ENCODE measurements around the gene DLGAP1. TPM values are rescaled to one million over a fixed set of nuclear protein-coding genes. Genes with fewer than 3 reads are reported as not detected.

DLGAP1 gene
- total and polyA plus RNA-seq, 2 experiments from 2014 or later = 3.1 to 6.5 TPM

GRCh38 chr18:4084382-4084900 lies 370.7 kb downstream of the DLGAP1 start:
- Histone ChIP-seq H2AFZ (no peak overlapping the region), H3K4me3 (no peak overlapping the region), H3K27me3 (no peaks in the 10 kb centered on the region), H3K9me2 (replicated peaks; ENCODE audit: insufficient read depth) (no peaks in the 10 kb centered on the region), H3K36me3 (replicated peaks; ENCODE audit: insufficient read depth, low read depth) (no peaks in the 10 kb centered on the region), H3K27ac (no peak overlapping the region), H3K4me2 (no peak overlapping the region), H3K79me2 (no peaks in the 10 kb centered on the region), H4K20me1 (ENCODE audit: insufficient read depth, poor library complexity, severe bottlenecking) (no peaks in the 10 kb centered on the region), H3K9me3 (ENCODE audit: low read depth) (no peaks in the 10 kb centered on the region), H3K4me1 (ENCODE audit: insufficient read depth) (no peaks in the 10 kb centered on the region)
- WGBS (ENCODE audit: low lambda C conversion rate, missing lambda C conversion rate) = 28% methylated on average over 3 of the region's 3 CpGs
- DNase-seq (ENCODE audit: low spot score) = no peak
- no peak for TF ChIP-seq EZH2phosphoT487 (IDR thresholded peaks at IDR 0.05; ENCODE audit: low read depth, severe bottlenecking, unreplicated experiment)

DNA sequence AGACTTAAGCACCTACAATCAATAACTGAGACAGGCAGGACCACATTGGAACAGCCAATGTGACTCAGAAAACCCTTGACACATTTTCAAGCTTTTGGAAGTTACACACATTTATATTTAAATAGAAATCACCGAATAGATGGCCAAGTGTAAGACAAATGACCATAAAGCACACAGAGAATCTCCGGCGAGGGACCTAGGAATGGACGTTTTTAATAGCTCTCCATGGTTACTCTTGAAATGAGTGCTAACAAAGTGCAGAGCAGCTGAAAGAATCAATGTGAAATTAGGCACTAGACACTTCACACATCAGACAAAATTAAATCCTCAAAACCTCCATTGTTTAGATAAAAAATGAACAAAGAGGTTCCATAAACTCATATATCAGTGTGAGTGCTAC lies 376.9 kb downstream of the DLGAP1 start:
- H3K79me2 ChIP-seq = no peaks in the 10 kb centered on the region
- no peaks in the 10 kb centered on the region for H4K20me1 ChIP-seq (ENCODE audit: insufficient read depth, poor library complexity, severe bottlenecking)
- no peak overlapping the region for H3K4me2 ChIP-seq
- H3K27ac ChIP-seq = no peak overlapping the region
- H3K9me2 ChIP-seq (replicated peaks; ENCODE audit: insufficient read depth) = no peaks in the 10 kb centered on the region
- no peak overlapping the region for H3K4me3 ChIP-seq
- no peaks in the 10 kb centered on the region for H3K4me1 ChIP-seq (ENCODE audit: insufficient read depth)
- H3K9me3 ChIP-seq (ENCODE audit: low read depth) = no peaks in the 10 kb centered on the region
- no peaks in the 10 kb centered on the region for H3K36me3 ChIP-seq (replicated peaks; ENCODE audit: insufficient read depth, low read depth)
- TF ChIP-seq EZH2phosphoT487 (IDR thresholded peaks at IDR 0.05; ENCODE audit: low read depth, severe bottlenecking, unreplicated experiment) (no peak), CTCF (IDR thresholded peaks at IDR 0.05; ENCODE audit: poor library complexity) (no peak), EZH2 (IDR thresholded peaks at IDR 0.05; ENCODE audit: borderline replicate concordance) (no peak)
- no peaks in the 10 kb centered on the region for H3K27me3 ChIP-seq
- no peak overlapping the region for H2AFZ ChIP-seq
- WGBS (ENCODE audit: low lambda C conversion rate, missing lambda C conversion rate) = 57% methylated on average over 4 of the region's 4 CpGs
- DNase-seq (ENCODE audit: low spot score) = no peak

DNA sequence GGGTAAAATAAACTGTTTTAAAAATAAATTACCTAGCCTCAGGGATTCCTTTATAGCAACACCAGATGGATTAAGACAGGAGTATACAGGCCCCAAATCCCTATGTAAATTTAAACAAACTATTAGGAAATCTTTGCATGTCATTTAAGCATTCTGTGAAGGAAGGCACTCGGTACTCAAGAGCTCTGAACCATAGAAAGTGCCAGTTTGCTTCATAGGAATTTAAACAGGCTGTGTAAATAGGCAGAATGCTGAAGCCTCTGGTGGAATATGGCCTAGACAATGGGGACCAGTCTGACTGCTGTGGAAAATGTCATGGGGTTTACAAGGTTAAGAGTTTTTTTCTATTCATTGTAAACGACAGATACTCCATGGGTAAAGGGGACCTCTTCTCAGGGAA lies 377.4 kb downstream of the DLGAP1 start:
- H3K4me2 ChIP-seq = no peak overlapping the region
- 44% methylated on average over 2 of the region's 2 CpGs for WGBS (ENCODE audit: low lambda C conversion rate, missing lambda C conversion rate)
- no peak for TF ChIP-seq EZH2phosphoT487 (IDR thresholded peaks at IDR 0.05; ENCODE audit: low read depth, severe bottlenecking, unreplicated experiment)
- TF ChIP-seq EZH2 (IDR thresholded peaks at IDR 0.05; ENCODE audit: borderline replicate concordance) = no peak
- TF ChIP-seq CTCF (IDR thresholded peaks at IDR 0.05; ENCODE audit: poor library complexity) = no peak
- no peak for DNase-seq (ENCODE audit: low spot score)
- no peaks in the 10 kb centered on the region for H3K79me2 ChIP-seq
- no peaks in the 10 kb centered on the region for H3K27me3 ChIP-seq
- no peaks in the 10 kb centered on the region for H3K36me3 ChIP-seq (replicated peaks; ENCODE audit: insufficient read depth, low read depth)
- no peaks in the 10 kb centered on the region for H3K9me3 ChIP-seq (ENCODE audit: low read depth)
- H3K4me1 ChIP-seq (ENCODE audit: insufficient read depth) = no peaks in the 10 kb centered on the region
- H4K20me1 ChIP-seq (ENCODE audit: insufficient read depth, poor library complexity, severe bottlenecking) = no peaks in the 10 kb centered on the region
- no peaks in the 10 kb centered on the region for H3K9me2 ChIP-seq (replicated peaks; ENCODE audit: insufficient read depth)
- no peak overlapping the region for H3K4me3 ChIP-seq
- no peak overlapping the region for H2AFZ ChIP-seq
- H3K27ac ChIP-seq = no peak overlapping the region

DNA sequence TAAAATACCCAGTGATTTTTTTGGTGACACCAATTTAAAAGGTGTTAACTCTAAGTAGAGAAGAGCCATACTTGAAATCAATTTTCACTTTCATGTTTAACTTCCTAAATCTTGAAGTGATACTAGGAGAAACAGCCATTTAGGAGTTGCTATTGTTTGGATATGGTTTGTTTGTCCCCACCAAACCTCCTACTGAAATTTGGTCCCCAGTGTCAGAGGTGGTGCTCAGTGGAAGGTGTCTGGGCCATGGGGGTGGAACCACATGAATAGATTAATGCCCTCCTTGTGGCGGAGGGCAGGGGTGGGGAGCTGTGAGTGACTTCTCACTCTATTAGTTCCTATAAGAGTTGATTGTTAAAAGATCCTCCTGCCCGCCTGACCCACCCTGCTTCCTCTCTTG lies 377.9 kb downstream of the DLGAP1 start:
- DNase-seq (ENCODE audit: low spot score) = no peak
- Histone ChIP-seq H3K4me3 (no peak overlapping the region), H3K4me2 (no peak overlapping the region), H3K27me3 (no peaks in the 10 kb centered on the region), H3K4me1 (ENCODE audit: insufficient read depth) (no peaks in the 10 kb centered on the region), H3K36me3 (replicated peaks; ENCODE audit: insufficient read depth, low read depth) (no peaks in the 10 kb centered on the region), H2AFZ (no peak overlapping the region), H3K27ac (no peak overlapping the region), H3K9me3 (ENCODE audit: low read depth) (no peaks in the 10 kb centered on the region), H4K20me1 (ENCODE audit: insufficient read depth, poor library complexity, severe bottlenecking) (no peaks in the 10 kb centered on the region), H3K9me2 (replicated peaks; ENCODE audit: insufficient read depth) (no peaks in the 10 kb centered on the region), H3K79me2 (no peaks in the 10 kb centered on the region)
- no peak for TF ChIP-seq CTCF (IDR thresholded peaks at IDR 0.05; ENCODE audit: poor library complexity)
- TF ChIP-seq EZH2phosphoT487 (IDR thresholded peaks at IDR 0.05; ENCODE audit: low read depth, severe bottlenecking, unreplicated experiment) = no peak
- TF ChIP-seq EZH2 (IDR thresholded peaks at IDR 0.05; ENCODE audit: borderline replicate concordance) = no peak
- 38% methylated on average over 2 of the region's 2 CpGs for WGBS (ENCODE audit: low lambda C conversion rate, missing lambda C conversion rate)
